C4-2B (cell line): Measurements from ENCODE around the gene MYEF2.

Source experiments
- CTCF ChIP-seq: fragments of 450-650 bp; conservative IDR thresholded peaks from 2 replicates; pipeline ENCODE4 v1.5.1; 2017; ENCODE audit warnings: mild to moderate bottlenecking
- ZFX ChIP-seq: fragments of 450-650 bp; IDR thresholded peaks from 2 replicates; pipeline ENCODE4 v1.6.1; 2017

GRCh38 chr15:48096813-48097212 is 81.3 kb downstream of the MYEF2 start:
- TF ChIP-seq CTCF = no peak
- no peak for TF ChIP-seq ZFX
